HG02943 (cell line): Measurements from ENCODE around the gene GNB5.
"Not testable (repeated sequence)": the region's sequence is repeated elsewhere in the genome, so short reads cannot be mapped to it uniquely, and the experiment has no call there.

ENCODE experiments used
- ATAC-seq: cut with Tn5 transposase; IDR thresholded peaks from one replicate; pipeline ENCODE4 v1.9.1; 2021; ENCODE audit warnings: mild to moderate bottlenecking, low read depth, moderate library complexity; ENCODE audit not compliant: unreplicated experiment

GNB5 gene

GRCh38 chr15:52097180-52097579 is 94.0 kb downstream of the GNB5 start:
- no peak for ATAC-seq

- ATAC-seq: not testable (repeated sequence)
Measured at GRCh38 chr15:52096536-52096935, 94.7 kb downstream of the GNB5 start.

- ATAC-seq: no peak
Measured at GRCh38 chr15:52095597-52096262, 95.5 kb downstream of the GNB5 start.

- no peak for ATAC-seq
Measured at GRCh38 chr15:52094811-52095584, 96.2 kb downstream of the GNB5 start.

GRCh38 chr15:52093539-52094510 is 97.4 kb downstream of the GNB5 start:
- ATAC-seq: no peak

- no peak for ATAC-seq
Measured at GRCh38 chr15:52093167-52093538, 98.0 kb downstream of the GNB5 start.

GRCh38 chr15:52090193-52090592 is 101.0 kb downstream of the GNB5 start:
- no peak for ATAC-seq

GRCh38 chr15:52086011-52086786 is 105.0 kb downstream of the GNB5 start:
- no peak for ATAC-seq

- no peak for ATAC-seq
Measured at GRCh38 chr15:52085299-52085698, 105.9 kb downstream of the GNB5 start.

- ATAC-seq: no peak
Measured at GRCh38 chr15:52083603-52084002, 107.6 kb downstream of the GNB5 start.

GRCh38 chr15:52083037-52083359 is 108.2 kb downstream of the GNB5 start:
- not testable (repeated sequence) for ATAC-seq

GRCh38 chr15:52082197-52083036 is 108.8 kb downstream of the GNB5 start:
- ATAC-seq: peak; percentile 70

- no peak for ATAC-seq
Measured at GRCh38 chr15:52080706-52081392, 110.3 kb downstream of the GNB5 start.

GRCh38 chr15:52080031-52080430 is 111.2 kb downstream of the GNB5 start:
- ATAC-seq: no peak

GRCh38 chr15:52078876-52079700 is 112.1 kb downstream of the GNB5 start:
- no peak for ATAC-seq

- ATAC-seq: no peak
Measured at GRCh38 chr15:52078197-52078875, 112.9 kb downstream of the GNB5 start.
